Measurements from ENCODE around the gene ERMP1.
A peak's percentile ranks its signal among the peaks of the same experiment; 100 is the strongest.

Gene ERMP1

DNA sequence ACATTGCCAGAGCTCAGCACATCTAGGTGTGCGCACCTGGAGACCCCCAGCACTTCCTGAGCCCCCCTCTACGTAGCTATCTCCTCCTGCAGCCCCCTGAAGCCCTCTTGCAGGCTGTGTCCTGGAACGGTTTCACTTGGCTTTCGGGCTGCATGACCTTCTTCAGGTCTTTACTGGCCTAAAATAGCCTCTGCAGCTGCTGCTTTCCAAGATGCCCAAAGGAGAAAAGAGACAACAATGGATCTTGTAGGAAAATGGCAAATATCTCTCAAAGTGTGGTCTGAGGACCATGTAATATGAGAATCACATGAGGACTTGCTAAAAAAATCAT, 6.6 kb upstream of the ERMP1 start:
- DNase-seq (ENCODE audit: low read depth) = no peak
- no peak for TF ChIP-seq CTCF (IDR thresholded peaks at IDR 0.05; ENCODE audit: low read depth, low read length, missing control alignments)
- H3K4me3 ChIP-seq (ENCODE audit: low read depth, low read length) = no peak overlapping the region

DNA sequence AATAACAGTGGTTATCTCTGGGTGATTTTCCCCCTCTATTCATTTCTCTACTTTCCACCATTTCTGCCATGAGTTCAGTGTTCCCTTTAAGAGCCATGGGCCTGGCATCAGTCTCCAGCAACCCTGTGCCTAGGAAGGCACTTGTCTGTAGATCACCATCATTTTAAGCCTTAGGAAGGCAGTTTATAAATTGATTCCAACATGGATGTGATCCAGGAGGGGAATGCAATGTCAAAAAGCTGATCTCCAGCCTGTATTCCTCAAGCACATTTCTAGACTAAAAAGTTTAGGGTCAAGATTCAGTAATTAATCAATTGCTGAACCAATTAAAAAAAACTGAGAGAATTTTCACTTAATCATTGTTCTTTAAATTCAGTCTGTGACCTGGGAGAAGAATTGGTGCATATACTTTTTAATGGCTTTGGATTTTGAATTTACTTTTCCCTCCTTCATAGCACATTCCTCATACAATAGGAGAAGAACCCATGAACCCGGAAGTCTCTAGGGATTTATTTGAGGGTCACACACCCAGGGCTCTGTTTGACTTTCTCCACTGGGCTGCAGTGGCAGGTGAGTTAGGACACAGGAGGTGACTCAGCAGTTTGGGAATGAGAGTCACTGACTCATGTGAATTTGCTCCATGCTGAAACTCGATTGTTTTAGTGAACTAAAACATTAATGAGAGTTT, 6.1 kb upstream of the ERMP1 start:
- TF ChIP-seq CTCF (IDR thresholded peaks at IDR 0.05; ENCODE audit: low read depth, low read length, missing control alignments) = no peak
- DNase-seq (ENCODE audit: low read depth) = no peak
- no peak overlapping the region for H3K4me3 ChIP-seq (ENCODE audit: low read depth, low read length)

DNA sequence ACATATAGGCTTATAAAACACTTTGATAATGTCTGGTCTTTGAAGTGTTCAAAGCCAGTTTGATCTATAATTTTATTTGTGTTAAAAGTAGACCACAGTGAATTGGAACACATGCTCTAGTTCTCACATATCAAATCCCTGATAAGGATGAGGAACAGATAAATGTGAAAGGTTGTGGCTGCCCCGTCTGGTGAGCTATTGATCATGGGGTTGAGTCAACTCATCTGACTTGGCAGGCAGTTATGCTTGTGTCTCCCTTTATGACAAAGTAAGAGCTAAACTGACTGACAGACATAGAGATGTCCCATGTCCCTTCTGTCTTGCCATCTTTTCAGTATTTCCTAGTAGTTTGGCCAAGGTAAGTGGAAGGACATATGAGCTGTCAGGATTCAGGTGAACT, 2.9 kb upstream of the ERMP1 start:
- no peak for TF ChIP-seq CTCF (IDR thresholded peaks at IDR 0.05; ENCODE audit: low read depth, low read length, missing control alignments)
- no peak overlapping the region for H3K4me3 ChIP-seq (ENCODE audit: low read depth, low read length)
- no peak for DNase-seq (ENCODE audit: low read depth)

- H3K4me3 ChIP-seq (ENCODE audit: low read depth, low read length) = no peak overlapping the region
- no peak for TF ChIP-seq CTCF (IDR thresholded peaks at IDR 0.05; ENCODE audit: low read depth, low read length, missing control alignments)
- DNase-seq (ENCODE audit: low read depth) = no peak
Measured at GRCh38 chr9:5834214-5834613, 1.3 kb upstream of the ERMP1 start.

DNA sequence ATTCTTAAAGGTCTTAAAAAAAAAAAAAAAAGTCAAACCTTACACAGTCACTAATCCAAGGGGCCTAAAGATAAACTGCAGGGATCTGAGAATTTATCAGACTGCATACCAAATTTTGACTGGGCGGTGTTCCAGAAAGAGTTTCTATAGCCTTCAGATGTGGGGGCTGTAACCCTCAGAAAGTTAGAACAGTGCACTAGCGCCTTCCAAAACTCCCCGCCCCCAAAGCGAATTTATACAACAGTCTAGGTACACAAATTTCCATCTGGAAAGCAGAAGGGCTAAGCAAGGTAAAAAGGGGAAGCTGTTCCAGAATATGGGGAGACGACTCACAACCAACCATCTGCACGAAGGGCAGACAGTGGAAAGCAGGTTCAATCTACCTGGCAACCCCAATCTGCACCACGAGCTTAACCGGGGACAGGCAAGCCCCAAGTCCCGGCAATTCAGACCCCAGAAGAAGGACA, 813 bp downstream of the ERMP1 start:
- no peak for TF ChIP-seq CTCF (IDR thresholded peaks at IDR 0.05; ENCODE audit: low read depth, low read length, missing control alignments)
- DNase-seq (ENCODE audit: low read depth) = peak; percentile 21
- peak overlapping the region; percentile 66 for H3K4me3 ChIP-seq (ENCODE audit: low read depth, low read length)

- no peak for DNase-seq (ENCODE audit: low read depth)
- no peak for TF ChIP-seq CTCF (IDR thresholded peaks at IDR 0.05; ENCODE audit: low read depth, low read length, missing control alignments)
- H3K4me3 ChIP-seq (ENCODE audit: low read depth, low read length) = no peak overlapping the region
Measured at GRCh38 chr9:5825895-5826622, 6.9 kb downstream of the ERMP1 start.

GRCh38 chr9:5825223-5825622, 7.7 kb downstream of the ERMP1 start:
- no peak for DNase-seq (ENCODE audit: low read depth)

More at GRCh38 chr9:5825223-5825622, 7.7 kb downstream of the ERMP1 start:
- no peak for TF ChIP-seq CTCF (IDR thresholded peaks at IDR 0.05; ENCODE audit: low read depth, low read length, missing control alignments)
- H3K4me3 ChIP-seq (ENCODE audit: low read depth, low read length) = no peak overlapping the region
